ENCODE data around the gene SNAPC4.

DNA sequence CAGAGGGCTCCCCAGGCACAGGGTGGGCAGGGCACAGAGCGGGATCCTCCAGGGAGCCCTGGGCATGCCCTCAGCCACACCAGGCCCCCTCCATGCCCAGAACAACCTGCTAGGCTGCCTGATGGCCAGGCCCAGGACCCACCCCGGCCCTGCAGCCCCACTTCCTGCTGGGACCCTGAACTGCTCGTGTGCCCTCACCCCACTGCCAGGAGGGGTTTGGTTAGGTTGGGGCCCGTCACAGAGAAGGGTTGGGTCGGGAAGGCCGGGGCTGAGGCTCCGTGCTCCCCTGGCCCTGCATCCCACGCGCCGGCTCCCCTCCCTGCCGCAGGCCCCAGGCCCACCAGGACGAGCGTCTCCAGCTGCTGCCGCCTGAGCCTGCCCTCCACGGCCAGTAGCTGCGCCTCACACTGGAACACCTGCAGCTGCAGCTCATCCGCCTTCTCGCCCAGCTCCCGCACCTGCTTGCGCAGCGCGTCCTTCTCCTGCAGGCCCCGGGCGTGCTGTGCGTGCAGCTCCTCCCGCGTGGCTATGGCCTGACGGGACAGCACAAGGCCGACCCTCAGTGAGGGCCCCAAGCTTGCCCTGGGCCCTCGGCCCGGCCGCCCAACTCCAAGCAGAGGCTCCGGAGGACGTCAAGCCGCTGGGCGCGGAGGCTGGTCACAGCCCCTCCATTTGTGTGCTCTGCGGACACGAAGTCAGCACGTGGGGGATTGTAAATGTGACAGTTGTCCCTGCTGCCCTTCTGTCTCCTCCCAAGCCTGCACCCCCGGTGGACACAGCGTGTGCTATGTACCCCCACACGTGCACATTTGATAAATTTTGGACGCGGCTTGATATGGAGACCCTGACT, 32.4 kb downstream of the SNAPC4 start:
- TF ChIP-seq, protein P1, sequence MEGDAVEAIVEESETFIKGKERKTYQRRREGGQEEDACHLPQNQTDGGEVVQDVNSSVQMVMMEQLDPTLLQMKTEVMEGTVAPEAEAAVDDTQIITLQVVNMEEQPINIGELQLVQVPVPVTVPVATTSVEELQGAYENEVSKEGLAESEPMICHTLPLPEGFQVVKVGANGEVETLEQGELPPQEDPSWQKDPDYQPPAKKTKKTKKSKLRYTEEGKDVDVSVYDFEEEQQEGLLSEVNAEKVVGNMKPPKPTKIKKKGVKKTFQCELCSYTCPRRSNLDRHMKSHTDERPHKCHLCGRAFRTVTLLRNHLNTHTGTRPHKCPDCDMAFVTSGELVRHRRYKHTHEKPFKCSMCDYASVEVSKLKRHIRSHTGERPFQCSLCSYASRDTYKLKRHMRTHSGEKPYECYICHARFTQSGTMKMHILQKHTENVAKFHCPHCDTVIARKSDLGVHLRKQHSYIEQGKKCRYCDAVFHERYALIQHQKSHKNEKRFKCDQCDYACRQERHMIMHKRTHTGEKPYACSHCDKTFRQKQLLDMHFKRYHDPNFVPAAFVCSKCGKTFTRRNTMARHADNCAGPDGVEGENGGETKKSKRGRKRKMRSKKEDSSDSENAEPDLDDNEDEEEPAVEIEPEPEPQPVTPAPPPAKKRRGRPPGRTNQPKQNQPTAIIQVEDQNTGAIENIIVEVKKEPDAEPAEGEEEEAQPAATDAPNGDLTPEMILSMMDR (conservative IDR thresholded peaks at IDR 0.05; ENCODE audit: low read depth, low read length), result no peak
- TF ChIP-seq EZH2 (IDR thresholded peaks at IDR 0.05; ENCODE audit: low read length, unreplicated experiment), result no peak
